ENCODE results near the gene LDLRAD1.

- no peak for TF ChIP-seq POLR2A (IDR thresholded peaks at IDR 0.05)
- TF ChIP-seq, protein P1, sequence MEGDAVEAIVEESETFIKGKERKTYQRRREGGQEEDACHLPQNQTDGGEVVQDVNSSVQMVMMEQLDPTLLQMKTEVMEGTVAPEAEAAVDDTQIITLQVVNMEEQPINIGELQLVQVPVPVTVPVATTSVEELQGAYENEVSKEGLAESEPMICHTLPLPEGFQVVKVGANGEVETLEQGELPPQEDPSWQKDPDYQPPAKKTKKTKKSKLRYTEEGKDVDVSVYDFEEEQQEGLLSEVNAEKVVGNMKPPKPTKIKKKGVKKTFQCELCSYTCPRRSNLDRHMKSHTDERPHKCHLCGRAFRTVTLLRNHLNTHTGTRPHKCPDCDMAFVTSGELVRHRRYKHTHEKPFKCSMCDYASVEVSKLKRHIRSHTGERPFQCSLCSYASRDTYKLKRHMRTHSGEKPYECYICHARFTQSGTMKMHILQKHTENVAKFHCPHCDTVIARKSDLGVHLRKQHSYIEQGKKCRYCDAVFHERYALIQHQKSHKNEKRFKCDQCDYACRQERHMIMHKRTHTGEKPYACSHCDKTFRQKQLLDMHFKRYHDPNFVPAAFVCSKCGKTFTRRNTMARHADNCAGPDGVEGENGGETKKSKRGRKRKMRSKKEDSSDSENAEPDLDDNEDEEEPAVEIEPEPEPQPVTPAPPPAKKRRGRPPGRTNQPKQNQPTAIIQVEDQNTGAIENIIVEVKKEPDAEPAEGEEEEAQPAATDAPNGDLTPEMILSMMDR (IDR thresholded peaks at IDR 0.05) = no peak
Measured at GRCh38 chr1:54017979-54018378, at the start of gene LDLRAD1.
